ENCODE measurements around the gene RANBP1. TPM values are rescaled to one million over a fixed set of nuclear protein-coding genes. Genes with fewer than 3 reads are reported as not detected.

The RANBP1 gene
- total RNA-seq, 1 donor from 2014 or later, result 219 TPM

- Mint-ChIP-seq H3K27me3 (no peaks in the 10 kb centered on the region), H3K4me3 (ENCODE audit: low read depth) (no peak overlapping the region), H3K27ac (no peak overlapping the region), H3K4me1 (ENCODE audit: low read depth) (no peaks in the 10 kb centered on the region), H3K9me3 (ENCODE audit: low read depth) (no peaks in the 10 kb centered on the region), H3K36me3 (ENCODE audit: insufficient read depth) (no peaks in the 10 kb centered on the region)
- TF ChIP-seq CTCF (IDR thresholded peaks at IDR 0.05; ENCODE audit: unreplicated experiment), result no peak
- no peak for DNase-seq (ENCODE audit: low spot score, unreplicated experiment)
Measured at GRCh38 chr22:20140107-20140445, 24.2 kb downstream of the RANBP1 start.

- H3K36me3 Mint-ChIP-seq (ENCODE audit: insufficient read depth), result no peaks in the 10 kb centered on the region
- H3K27ac Mint-ChIP-seq, result no peak overlapping the region
- no peak overlapping the region for H3K4me3 Mint-ChIP-seq (ENCODE audit: low read depth)
- H3K9me3 Mint-ChIP-seq (ENCODE audit: low read depth), result no peaks in the 10 kb centered on the region
- TF ChIP-seq CTCF (IDR thresholded peaks at IDR 0.05; ENCODE audit: unreplicated experiment), result no peak
- DNase-seq (ENCODE audit: low spot score, unreplicated experiment), result no peak
- no peaks in the 10 kb centered on the region for H3K4me1 Mint-ChIP-seq (ENCODE audit: low read depth)
- no peaks in the 10 kb centered on the region for H3K27me3 Mint-ChIP-seq
Measured at GRCh38 chr22:20140521-20140964, 24.6 kb downstream of the RANBP1 start.

- Mint-ChIP-seq H3K9me3 (ENCODE audit: low read depth) (no peaks in the 10 kb centered on the region), H3K27me3 (no peaks in the 10 kb centered on the region), H3K36me3 (ENCODE audit: insufficient read depth) (no peaks in the 10 kb centered on the region), H3K4me1 (ENCODE audit: low read depth) (no peaks in the 10 kb centered on the region), H3K4me3 (ENCODE audit: low read depth) (no peak overlapping the region), H3K27ac (no peak overlapping the region)
- no peak for DNase-seq (ENCODE audit: low spot score, unreplicated experiment)
- TF ChIP-seq CTCF (IDR thresholded peaks at IDR 0.05; ENCODE audit: unreplicated experiment), result no peak
Measured at GRCh38 chr22:20141186-20142077, 25.5 kb downstream of the RANBP1 start.

GRCh38 chr22:20142711-20143621 lies 27.1 kb downstream of the RANBP1 start:
- Mint-ChIP-seq H3K27ac (no peak overlapping the region), H3K36me3 (ENCODE audit: insufficient read depth) (no peaks in the 10 kb centered on the region), H3K4me1 (ENCODE audit: low read depth) (no peaks in the 10 kb centered on the region), H3K27me3 (no peaks in the 10 kb centered on the region), H3K4me3 (ENCODE audit: low read depth) (no peak overlapping the region), H3K9me3 (ENCODE audit: low read depth) (no peaks in the 10 kb centered on the region)
- DNase-seq (ENCODE audit: low spot score, unreplicated experiment), result no peak
- TF ChIP-seq CTCF (IDR thresholded peaks at IDR 0.05; ENCODE audit: unreplicated experiment), result no peak

- Mint-ChIP-seq H3K27me3 (no peaks in the 10 kb centered on the region), H3K4me1 (ENCODE audit: low read depth) (no peaks in the 10 kb centered on the region), H3K27ac (no peak overlapping the region), H3K36me3 (ENCODE audit: insufficient read depth) (no peaks in the 10 kb centered on the region), H3K9me3 (ENCODE audit: low read depth) (no peaks in the 10 kb centered on the region), H3K4me3 (ENCODE audit: low read depth) (no peak overlapping the region)
- no peak for TF ChIP-seq CTCF (IDR thresholded peaks at IDR 0.05; ENCODE audit: unreplicated experiment)
- DNase-seq (ENCODE audit: low spot score, unreplicated experiment), result no peak
Measured at GRCh38 chr22:20143883-20144665, 28.2 kb downstream of the RANBP1 start.
